ENCODE data around the gene ACSS1.

GRCh38 chr20:24996449-24997377, 61.2 kb downstream of the ACSS1 start:
- TF ChIP-seq CTCF (IDR thresholded peaks at IDR 0.05) (no peak), EP300 (IDR thresholded peaks at IDR 0.05) (no peak)

All from stomach (tissue), 4 donors.